ENCODE results near the gene MOB2.

The MOB2 gene

DNA sequence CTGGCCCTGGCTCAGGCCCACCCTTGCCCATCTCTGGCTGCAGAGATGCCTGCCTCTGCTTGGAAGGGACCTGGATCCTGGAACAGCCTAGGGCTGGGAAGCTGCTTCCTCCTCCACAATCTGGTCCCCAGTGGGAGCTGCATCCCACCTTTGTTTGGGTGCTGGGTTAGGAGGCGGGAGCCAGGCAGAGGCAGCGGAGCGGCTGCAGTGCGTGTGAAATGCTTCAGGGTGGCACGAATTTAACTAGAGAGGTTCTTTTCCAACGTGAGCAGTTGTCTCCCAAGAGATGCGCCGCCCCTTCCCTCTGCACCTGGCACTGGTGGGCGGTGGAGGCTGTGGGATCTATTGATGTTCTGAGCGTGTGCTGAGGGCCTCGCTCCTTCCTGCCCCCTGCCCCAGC is 65.3 kb downstream of the MOB2 start:
- TF ChIP-seq ISL1 (CRISPR knock-in tag; IDR thresholded peaks at IDR 0.05) (no peak), PPARA (CRISPR knock-in tag; IDR thresholded peaks at IDR 0.05; ENCODE audit: borderline replicate concordance) (no peak), BACH2 (CRISPR knock-in tag; IDR thresholded peaks at IDR 0.05; ENCODE audit: borderline replicate concordance) (no peak), ZNF8 (CRISPR knock-in tag; IDR thresholded peaks at IDR 0.05) (no peak)
- ATAC-seq = no peak

GRCh38 chr11:1419811-1420210 is 66.8 kb downstream of the MOB2 start:
- TF ChIP-seq ZFP3 (CRISPR knock-in tag; IDR thresholded peaks at IDR 0.05) (no peak), TOX (CRISPR knock-in tag; IDR thresholded peaks at IDR 0.05; ENCODE audit: borderline replicate concordance) (no peak), TCF4 (CRISPR knock-in tag; IDR thresholded peaks at IDR 0.05; ENCODE audit: borderline replicate concordance) (no peak), ZNF8 (CRISPR knock-in tag; IDR thresholded peaks at IDR 0.05) (no peak), CREB5 (CRISPR knock-in tag; IDR thresholded peaks at IDR 0.05; ENCODE audit: low read depth) (no peak), PPARA (CRISPR knock-in tag; IDR thresholded peaks at IDR 0.05; ENCODE audit: borderline replicate concordance) (no peak), POU6F1 (CRISPR knock-in tag; IDR thresholded peaks at IDR 0.05; ENCODE audit: borderline replicate concordance, low read depth) (no peak), TSHZ2 (CRISPR knock-in tag; IDR thresholded peaks at IDR 0.05) (no peak)
- no peak for ATAC-seq
